ENCODE measurements around the gene ARIH1. TPM values are rescaled to one million over a fixed set of nuclear protein-coding genes. Genes with fewer than 3 reads are reported as not detected.

The ARIH1 gene
- total and polyA plus RNA-seq, 10 of the 15 experiments (the other 5 are each of a cell fraction or from before 2014, with no cell fraction given) = 14.7 to 99.5 (median 26.5) TPM

DNA sequence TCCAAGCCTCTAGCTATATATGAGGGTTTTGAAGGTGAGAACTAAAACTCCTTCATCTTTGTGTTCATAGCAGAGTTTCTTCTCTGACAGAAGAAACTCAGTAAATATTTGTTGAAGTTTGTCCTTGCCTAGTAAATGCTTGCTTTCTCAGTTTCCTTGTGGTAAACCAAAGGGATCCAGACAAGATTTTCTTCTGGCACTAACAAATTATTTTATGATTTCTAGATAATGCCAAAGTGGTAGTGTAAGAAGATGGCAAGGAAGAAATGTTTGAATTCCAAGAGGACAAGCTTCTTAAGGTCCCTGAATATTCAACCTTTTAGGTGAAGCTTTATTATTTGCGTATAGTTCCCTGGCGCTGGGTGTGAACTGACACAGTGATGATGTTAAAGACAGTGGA is 14.4 kb downstream of the ARIH1 start:
- in situ Hi-C loops (cut with MboI) (no loop called here), intact Hi-C loops (cut with micrococcal nuclease; ENCODE audit: unreplicated experiment) (no loop called here)
- Histone ChIP-seq H3K9me3 (replicated peaks; ENCODE audit: control insufficient read depth, insufficient read depth, low read length) (no peaks in the 10 kb centered on the region; the same call in 2 of the 3 replicates), H3K4me3 (no peak overlapping the region), H4K20me1 (ENCODE audit: control insufficient read depth, insufficient read depth) (no peaks in the 10 kb centered on the region), H3K27ac (ENCODE audit: control insufficient read depth, insufficient read depth) (no peak overlapping the region), H2AFZ (ENCODE audit: control insufficient read depth, low read depth, low read length) (no peak overlapping the region), H3K79me2 (ENCODE audit: control insufficient read depth, insufficient read depth, low read length) (peaks cover 78% of the 10 kb centered on the region), H3K36me3 (ENCODE audit: control insufficient read depth in 2 of 2, insufficient read depth in 2 of 2, low read length in 1 of 2) (peaks cover 2 to 5% of the 10 kb centered on the region in 2 experiments; a peak in 3 of 4 replicates), H3K27me3 (replicated peaks in 1 of 2; ENCODE audit: control insufficient read depth in 2 of 2, insufficient read depth in 2 of 2, low read length in 1 of 2) (no peaks in the 10 kb centered on the region), H3K4me1 (ENCODE audit: control insufficient read depth, insufficient read depth, low read length) (peaks cover 3% of the 10 kb centered on the region; the same call in 1 of the 2 replicates), H3K4me2 (ENCODE audit: control insufficient read depth, insufficient read depth) (no peak overlapping the region), H3K9ac (ENCODE audit: control insufficient read depth, insufficient read depth, low read length) (no peak overlapping the region)
- ChIA-PET RAD21 (ENCODE audit: unreplicated experiment) (no interaction called here), CTCF (interaction anchor here (1.1 to 1.8 kb wide), 3 partner anchors 9 to 15 kb away, joined by 4 read pairs; no protein-coding TSS in a partner anchor), POLR2A (interaction anchor here (0.5 kb wide), 1 partner anchor 21 kb away, joined by 3 read pairs; no protein-coding TSS in a partner anchor), SMC1A (ENCODE audit: uncharacterized antibody, unreplicated experiment) (interaction anchor here (0.8 to 1.1 kb wide), 2 partner anchors 9 to 11 kb away, joined by 3 to 4 read pairs; no protein-coding TSS in a partner anchor)
- no peak for FAIRE-seq
- BruUV-seq (replicated peaks) = no TSS peak
- no peak for DNase-seq (ENCODE audit: low read depth, low spot score)
- WGBS (ENCODE audit: insufficient coverage, insufficient replicate concordance, low lambda C conversion rate, missing lambda C conversion rate) = 97% methylated on average over 2 of the region's 2 CpGs
- TF ChIP-seq, protein P1, sequence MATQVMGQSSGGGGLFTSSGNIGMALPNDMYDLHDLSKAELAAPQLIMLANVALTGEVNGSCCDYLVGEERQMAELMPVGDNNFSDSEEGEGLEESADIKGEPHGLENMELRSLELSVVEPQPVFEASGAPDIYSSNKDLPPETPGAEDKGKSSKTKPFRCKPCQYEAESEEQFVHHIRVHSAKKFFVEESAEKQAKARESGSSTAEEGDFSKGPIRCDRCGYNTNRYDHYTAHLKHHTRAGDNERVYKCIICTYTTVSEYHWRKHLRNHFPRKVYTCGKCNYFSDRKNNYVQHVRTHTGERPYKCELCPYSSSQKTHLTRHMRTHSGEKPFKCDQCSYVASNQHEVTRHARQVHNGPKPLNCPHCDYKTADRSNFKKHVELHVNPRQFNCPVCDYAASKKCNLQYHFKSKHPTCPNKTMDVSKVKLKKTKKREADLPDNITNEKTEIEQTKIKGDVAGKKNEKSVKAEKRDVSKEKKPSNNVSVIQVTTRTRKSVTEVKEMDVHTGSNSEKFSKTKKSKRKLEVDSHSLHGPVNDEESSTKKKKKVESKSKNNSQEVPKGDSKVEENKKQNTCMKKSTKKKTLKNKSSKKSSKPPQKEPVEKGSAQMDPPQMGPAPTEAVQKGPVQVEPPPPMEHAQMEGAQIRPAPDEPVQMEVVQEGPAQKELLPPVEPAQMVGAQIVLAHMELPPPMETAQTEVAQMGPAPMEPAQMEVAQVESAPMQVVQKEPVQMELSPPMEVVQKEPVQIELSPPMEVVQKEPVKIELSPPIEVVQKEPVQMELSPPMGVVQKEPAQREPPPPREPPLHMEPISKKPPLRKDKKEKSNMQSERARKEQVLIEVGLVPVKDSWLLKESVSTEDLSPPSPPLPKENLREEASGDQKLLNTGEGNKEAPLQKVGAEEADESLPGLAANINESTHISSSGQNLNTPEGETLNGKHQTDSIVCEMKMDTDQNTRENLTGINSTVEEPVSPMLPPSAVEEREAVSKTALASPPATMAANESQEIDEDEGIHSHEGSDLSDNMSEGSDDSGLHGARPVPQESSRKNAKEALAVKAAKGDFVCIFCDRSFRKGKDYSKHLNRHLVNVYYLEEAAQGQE (IDR thresholded peaks at IDR 0.05; ENCODE audit: low read depth, low read length) = no peak
- TF ChIP-seq YBX1 (IDR thresholded peaks at IDR 0.05) (no peak), CREB1 (IDR thresholded peaks at IDR 0.05; ENCODE audit: low read depth) (no peak)
- no peak for ATAC-seq

Measured in GM12878 (cell line).